Gastroesophageal sphincter (tissue), 4 donors: ENCODE data around the gene SF3A2. TPM values are rescaled to one million over a fixed set of nuclear protein-coding genes. Genes with fewer than 3 reads are reported as not detected.

Experiments
- ATAC-seq: fragments of 150-250 bp; one replicate; pipeline ENCODE4 v1.9.1; 2016; ENCODE audit warnings: mild to moderate bottlenecking, moderate library complexity
- H3K27ac ChIP-seq, 4 donors: fragments of 200-600 bp; sonication (generic) in 3 of 4; 1 replicate in 3 of 4; 2 replicates in 1 of 4; pipeline ENCODE4 v1.5.1; 2016 to 2019
- H3K27me3 ChIP-seq: fragments of 200-600 bp; sonication (generic); one replicate; pipeline ENCODE4 v1.5.1; 2019
- H3K36me3 ChIP-seq, 2 donors: fragments of 200-600 bp; sonication (generic); one replicate each; pipeline ENCODE4 v1.5.1; 2019; ENCODE audit warnings: control low read depth in 1 of 2
- H3K4me1 ChIP-seq, 3 donors: fragments of 200-600 bp; sonication (generic); 1 replicate in 2 of 3; 2 replicates in 1 of 3; pipeline ENCODE4 v1.5.1; 2016 to 2019; ENCODE audit warnings: control low read depth in 2 of 3
- H3K4me3 ChIP-seq, 2 donors: fragments of 200-600 bp; sonication (generic); one replicate each; pipeline ENCODE4 v1.5.1; 2019; ENCODE audit warnings: mild to moderate bottlenecking in 1 of 2, moderate library complexity in 1 of 2
- H3K9me3 ChIP-seq, 3 donors: fragments of 200-600 bp; sonication (generic); one replicate each; pipeline ENCODE4 v1.5.1; 2017 to 2019; ENCODE audit warnings: control low read depth in 2 of 3
- EP300 ChIP-seq: sonication (generic); formaldehyde crosslinking; IDR thresholded peaks from one replicate; pipeline ENCODE4 v1.6.1; 2017; ENCODE audit warnings: antibody characterized with exemption, mild to moderate bottlenecking
- POLR2A ChIP-seq, 2 donors: fragments of 450-650 bp; IDR thresholded peaks; one replicate each; pipeline ENCODE4 v1.6.1; 2017; ENCODE audit warnings: antibody characterized with exemption in 2 of 2, mild to moderate bottlenecking in 2 of 2, moderate library complexity in 1 of 2
- POLR2AphosphoS5 ChIP-seq: sonication (generic); formaldehyde crosslinking; IDR thresholded peaks from one replicate; pipeline ENCODE4 v1.6.1; 2017; ENCODE audit warnings: antibody characterized with exemption
- WGBS, 2 donors: methylation state at CpG; one replicate each; pipeline ENCODE4 v1.1.5; 2018; ENCODE audit warnings: low coverage in 1 of 2; 5-methylcytosine and 5-hydroxymethylcytosine counted together
- total RNA-seq, 4 donors: library from RNA; depleted of rRNA; stranded (reverse); fragments of >200 nt; gene quantifications; one replicate each; pipeline ENCODE4 v1.1.0, GENCODE V29; 2016
- TF ChIP-seq, protein P1 (sequence below), 4 experiments: fragments of 200-600 bp in 2 of 4; fragments of 450-650 bp in 2 of 4; sonication (generic) in 1 of 4; IDR thresholded peaks; one replicate each; pipeline ENCODE4 v1.5.1; 2017 to 2019; ENCODE audit warnings: antibody characterized with exemption in 4 of 4, mild to moderate bottlenecking in 2 of 4, moderate library complexity in 2 of 4

SF3A2 gene
- total RNA-seq, 4 donors from 2014 or later, result 27.5 to 40.3 (median 37.4) TPM

DNA sequence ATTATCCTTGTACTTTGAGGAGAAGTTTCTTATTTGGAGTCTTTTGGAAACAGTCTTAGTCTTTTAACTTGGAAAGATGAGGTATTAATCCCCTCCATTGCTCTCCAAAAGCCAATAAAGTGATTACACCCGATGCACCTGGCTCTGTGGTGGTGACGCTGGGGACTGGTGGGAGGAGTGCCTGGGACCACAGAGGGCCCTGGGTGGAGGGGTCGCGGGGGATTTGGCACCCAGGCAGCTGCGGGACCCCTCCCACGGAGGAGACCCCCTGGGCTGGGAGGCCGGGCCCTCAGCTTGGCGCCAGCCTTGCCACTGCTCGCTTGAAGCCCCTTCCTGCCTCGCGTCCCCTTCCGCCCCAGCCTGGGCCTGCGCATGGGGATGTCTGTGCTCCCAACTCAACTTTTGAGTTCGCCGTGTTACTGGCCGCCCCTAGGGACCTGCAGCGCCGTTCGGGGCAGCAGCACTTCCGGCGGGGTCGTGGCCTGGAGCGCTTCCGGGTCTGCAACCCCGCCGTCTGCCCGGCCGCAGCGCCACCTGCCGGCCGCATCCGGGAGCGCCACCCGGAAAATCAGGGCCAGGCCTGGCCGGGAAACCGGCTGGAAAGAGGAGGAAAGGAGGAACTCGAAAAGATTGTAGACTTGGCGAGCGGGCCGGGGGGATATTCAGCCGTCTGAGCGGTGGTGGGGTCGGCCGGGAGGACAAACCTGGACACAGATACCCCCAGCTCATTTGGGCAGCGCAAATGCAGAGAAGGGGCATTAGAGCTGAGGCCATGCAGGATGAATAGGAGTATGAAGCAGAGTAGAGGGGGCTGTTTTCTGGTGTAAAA is 36.9 kb downstream of the SF3A2 start:
- Histone ChIP-seq H3K4me1 (peaks cover 0 to 68% (median 42%) of the 10 kb centered on the region in 3 donors), H3K9me3 (no peaks in the 10 kb centered on the region), H3K27ac (peak overlapping the region; percentile 36 to 94 (median 81)), H3K27me3 (no peaks in the 10 kb centered on the region), H3K4me3 (peak overlapping the region; percentile 4 to 100), H3K36me3 (peaks cover 0 to 47% of the 10 kb centered on the region in 2 donors)
- TF ChIP-seq POLR2A (IDR thresholded peaks at IDR 0.05) (peak; percentile 16), EP300 (no peak), POLR2AphosphoS5 (peak; percentile 52)
- TF ChIP-seq, protein P1, sequence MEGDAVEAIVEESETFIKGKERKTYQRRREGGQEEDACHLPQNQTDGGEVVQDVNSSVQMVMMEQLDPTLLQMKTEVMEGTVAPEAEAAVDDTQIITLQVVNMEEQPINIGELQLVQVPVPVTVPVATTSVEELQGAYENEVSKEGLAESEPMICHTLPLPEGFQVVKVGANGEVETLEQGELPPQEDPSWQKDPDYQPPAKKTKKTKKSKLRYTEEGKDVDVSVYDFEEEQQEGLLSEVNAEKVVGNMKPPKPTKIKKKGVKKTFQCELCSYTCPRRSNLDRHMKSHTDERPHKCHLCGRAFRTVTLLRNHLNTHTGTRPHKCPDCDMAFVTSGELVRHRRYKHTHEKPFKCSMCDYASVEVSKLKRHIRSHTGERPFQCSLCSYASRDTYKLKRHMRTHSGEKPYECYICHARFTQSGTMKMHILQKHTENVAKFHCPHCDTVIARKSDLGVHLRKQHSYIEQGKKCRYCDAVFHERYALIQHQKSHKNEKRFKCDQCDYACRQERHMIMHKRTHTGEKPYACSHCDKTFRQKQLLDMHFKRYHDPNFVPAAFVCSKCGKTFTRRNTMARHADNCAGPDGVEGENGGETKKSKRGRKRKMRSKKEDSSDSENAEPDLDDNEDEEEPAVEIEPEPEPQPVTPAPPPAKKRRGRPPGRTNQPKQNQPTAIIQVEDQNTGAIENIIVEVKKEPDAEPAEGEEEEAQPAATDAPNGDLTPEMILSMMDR (IDR thresholded peaks at IDR 0.05), result peak in 2 of 4 experiments; percentile 97 to 99
- WGBS, 2 donors, result 17 to 32% methylated on average over 5 to 14 of the region's 45 CpGs
- peak; percentile 16 for ATAC-seq

DNA sequence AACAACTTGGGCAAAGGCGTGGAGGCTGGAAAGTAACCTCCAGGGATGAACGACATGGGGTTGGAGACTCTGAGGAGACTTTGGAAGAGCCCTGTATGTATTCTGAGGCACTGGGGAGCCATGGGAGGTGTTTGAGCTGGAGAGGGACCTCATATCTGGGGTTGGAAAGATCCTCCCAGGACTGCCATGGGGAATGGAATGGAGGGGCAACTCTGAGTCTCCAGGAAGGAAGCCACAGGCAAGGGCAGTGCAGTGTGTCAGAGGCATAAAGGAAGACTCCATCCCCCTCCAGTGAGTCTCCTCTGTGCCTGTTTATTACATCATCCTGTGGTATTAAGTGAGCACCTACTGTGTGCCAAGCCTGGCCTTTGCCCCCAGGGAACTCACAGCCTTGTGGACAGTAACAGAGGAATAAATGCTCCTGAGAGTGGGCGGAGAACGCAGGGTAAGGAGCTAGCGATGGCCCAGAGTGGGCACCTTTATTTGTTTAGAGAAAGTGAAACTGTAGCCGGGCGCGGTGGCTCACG is 37.6 kb downstream of the SF3A2 start:
- Histone ChIP-seq H3K9me3 (no peaks in the 10 kb centered on the region), H3K36me3 (peaks cover 0 to 47% of the 10 kb centered on the region in 2 donors), H3K27ac (peak overlapping the region in 3 of 4 donors; percentile 80 to 94 (median 82)), H3K4me3 (peak overlapping the region in 1 of 2 donors; percentile 100), H3K4me1 (peaks cover 0 to 64% (median 42%) of the 10 kb centered on the region in 3 donors), H3K27me3 (no peaks in the 10 kb centered on the region)
- ATAC-seq, result no peak
- 68 to 73% methylated on average over 2 of the region's 9 CpGs for whole genome bisulfite sequencing, 2 donors
- TF ChIP-seq POLR2AphosphoS5 (no peak), EP300 (no peak), POLR2A (IDR thresholded peaks at IDR 0.05) (no peak)
- TF ChIP-seq, protein P1 (IDR thresholded peaks at IDR 0.05), result no peak

DNA sequence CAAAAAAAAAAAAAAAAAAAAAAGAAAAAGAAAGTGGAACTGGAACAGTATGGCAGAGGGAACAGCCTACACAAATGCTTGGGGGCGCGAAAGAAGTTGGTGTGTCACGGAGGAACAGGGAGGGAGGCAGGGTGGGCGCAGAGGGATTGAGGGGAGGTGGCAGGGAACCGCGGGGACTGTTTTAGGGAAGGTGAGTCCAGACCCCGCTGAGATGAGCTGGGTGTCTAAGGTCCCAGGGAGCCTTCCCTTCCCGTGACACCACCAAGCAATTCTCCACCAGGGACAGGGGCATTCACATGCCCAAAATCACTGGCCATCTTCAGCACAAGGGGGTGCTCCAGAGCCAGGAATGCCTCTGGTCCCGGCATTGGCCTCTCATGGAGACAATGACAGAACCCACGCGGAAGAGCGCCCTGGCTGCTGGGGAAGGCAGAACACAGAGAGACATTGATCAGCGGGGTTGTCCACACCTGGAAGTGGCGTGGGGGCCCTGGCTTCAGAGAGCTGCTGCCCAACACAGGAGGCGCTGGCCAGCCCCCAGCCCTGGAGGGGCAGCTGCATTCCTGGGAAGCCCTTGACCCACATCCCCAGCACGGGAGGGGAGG is 38.4 kb downstream of the SF3A2 start:
- H3K27me3 ChIP-seq, result no peaks in the 10 kb centered on the region
- ATAC-seq, result peak; percentile 15
- H3K4me3 ChIP-seq, result peak overlapping the region in 1 of 2 donors; percentile 24
- no peaks in the 10 kb centered on the region for H3K9me3 ChIP-seq
- peak; percentile 23 for TF ChIP-seq POLR2AphosphoS5
- TF ChIP-seq, protein P1 (IDR thresholded peaks at IDR 0.05), result peak in 3 of 4 experiments; percentile 63 to 72 (median 72)
- TF ChIP-seq POLR2A (IDR thresholded peaks at IDR 0.05), result no peak
- no peak for TF ChIP-seq EP300
- WGBS, 2 donors, result 41 to 54% methylated on average over 3 to 7 of the region's 16 CpGs
- peak overlapping the region in 3 of 4 donors; percentile 5 to 94 (median 60) for H3K27ac ChIP-seq
- H3K4me1 ChIP-seq, result peaks cover 0 to 64% (median 42%) of the 10 kb centered on the region in 3 donors
- H3K36me3 ChIP-seq, result peaks cover 0 to 47% of the 10 kb centered on the region in 2 donors

DNA sequence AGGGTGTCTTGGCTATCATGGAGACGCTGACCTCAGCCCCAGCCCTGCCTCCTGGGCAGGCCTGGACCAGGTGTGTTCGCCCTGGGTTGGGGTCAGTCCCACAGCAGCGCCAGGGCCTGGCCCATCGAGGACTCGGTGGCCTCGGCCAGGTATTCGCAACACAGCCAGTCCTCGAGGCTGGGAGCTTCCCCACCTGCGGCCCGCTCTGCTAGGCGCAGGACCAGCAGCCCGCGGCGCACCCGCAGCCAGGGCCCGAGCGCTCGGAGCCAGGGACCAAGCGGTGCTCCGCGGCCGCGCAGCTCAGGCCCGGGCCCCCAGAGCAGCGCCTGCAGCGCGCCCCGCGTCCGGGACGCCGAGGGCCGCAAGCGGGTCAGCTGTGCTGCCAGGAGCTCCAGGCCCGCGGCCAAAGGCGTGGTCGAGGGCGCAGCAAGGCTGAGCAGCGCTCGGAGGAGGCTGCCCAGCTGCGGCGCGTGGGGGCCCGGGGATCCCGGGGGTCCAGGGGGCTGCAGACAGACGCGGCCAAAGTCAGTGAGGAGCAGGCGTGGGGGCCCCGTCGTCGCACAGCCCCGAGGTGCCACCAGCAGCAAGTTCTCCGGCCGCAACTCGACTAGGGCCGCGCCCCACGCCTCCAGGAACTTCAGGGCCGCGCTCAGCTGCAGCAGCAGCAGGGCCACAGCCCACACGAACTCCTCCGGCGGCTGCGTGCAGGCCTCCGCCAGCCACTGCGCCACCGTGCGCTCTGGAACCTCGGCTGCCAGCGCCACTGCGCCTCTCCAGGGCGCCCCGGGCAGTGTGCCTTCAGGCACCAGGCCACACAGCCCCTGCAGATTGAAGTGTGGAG is 39.2 kb downstream of the SF3A2 start:
- TF ChIP-seq POLR2A (IDR thresholded peaks at IDR 0.05), result no peak
- TF ChIP-seq, protein P1 (IDR thresholded peaks at IDR 0.05), result no peak
- no peak for TF ChIP-seq EP300
- no peak for TF ChIP-seq POLR2AphosphoS5
- Histone ChIP-seq H3K27ac (peak overlapping the region in 3 of 4 donors; percentile 5 to 94 (median 60)), H3K27me3 (no peaks in the 10 kb centered on the region), H3K4me3 (peak overlapping the region in 1 of 2 donors; percentile 24), H3K4me1 (peaks cover 0 to 67% (median 42%) of the 10 kb centered on the region in 3 donors), H3K9me3 (no peaks in the 10 kb centered on the region), H3K36me3 (peaks cover 0 to 47% of the 10 kb centered on the region in 2 donors)
- 20% methylated on average over 3 of the region's 74 CpGs; no CpG with 5 or more reads in 1 of the 2 donors for WGBS, 2 donors
- peak; percentile 29 for ATAC-seq
